Hematopoietic multipotent progenitor cell treated with erythropoietin and hydrocortisone succinate and interleukin-3 and kit ligand, for 17 days (in vitro differentiated cells): ENCODE measurements around the gene ROBO4.

Experiments
- DNase-seq: peaks from one replicate; pipeline ENCODE4 v3.0.0-alpha.2; 2015; ENCODE audit warnings: low spot score

ROBO4 gene

GRCh38 chr11:124841201-124841600 is 56.5 kb downstream of the ROBO4 start:
- no peak for DNase-seq

DNA sequence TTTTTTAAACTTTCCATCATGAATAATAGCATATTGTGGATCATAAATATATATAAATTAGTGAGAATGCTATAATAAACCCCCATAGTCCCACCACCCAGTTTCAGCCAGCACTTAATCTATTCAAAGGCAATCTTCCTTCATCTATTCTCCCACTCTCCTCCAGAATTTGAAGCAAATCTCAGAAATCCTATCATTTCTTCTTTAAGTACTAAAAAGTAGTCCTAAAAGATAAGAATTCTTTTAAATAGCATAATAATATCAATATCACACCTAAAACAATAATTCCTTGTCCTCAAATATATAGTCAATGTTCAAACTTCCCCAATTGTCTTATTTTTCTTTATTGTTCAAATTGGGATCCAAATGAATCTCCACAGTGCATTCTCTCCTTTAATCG is 57.0 kb downstream of the ROBO4 start:
- DNase-seq = no peak

DNA sequence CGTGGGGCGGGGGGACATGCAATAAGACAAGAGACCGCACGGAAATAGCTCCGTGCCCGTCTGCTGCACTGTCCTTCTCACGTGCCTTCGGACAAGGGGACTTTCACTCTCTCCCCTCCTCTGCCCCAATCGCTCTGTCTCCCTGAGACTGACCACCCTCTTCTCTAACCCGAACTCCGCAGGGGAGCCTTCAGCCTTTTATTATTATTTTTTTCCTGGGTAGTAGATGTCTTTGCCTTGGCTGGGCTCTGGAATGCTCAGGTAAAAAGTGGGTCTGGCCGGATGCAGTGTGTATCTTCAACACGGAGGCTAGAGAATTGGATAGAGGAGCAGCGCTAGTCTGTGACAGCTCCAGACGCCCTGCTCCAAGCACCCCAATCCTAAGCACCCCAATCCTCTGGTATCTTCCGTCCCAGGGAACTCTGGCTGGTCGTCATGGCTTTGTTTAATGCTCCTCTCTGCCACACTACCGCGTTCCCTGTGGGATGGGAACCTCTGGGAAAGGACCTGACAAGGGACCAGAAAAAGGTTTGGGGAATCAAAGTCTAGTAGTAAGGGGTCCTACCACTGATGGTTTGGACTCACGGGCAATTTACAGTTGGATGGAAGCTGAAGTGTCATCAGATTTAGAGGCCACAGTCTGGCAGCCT is 57.6 kb downstream of the ROBO4 start:
- DNase-seq = no peak

- no peak for DNase-seq
Measured at GRCh38 chr11:124839128-124839971, 58.3 kb downstream of the ROBO4 start.

GRCh38 chr11:124838805-124839127 is 58.9 kb downstream of the ROBO4 start:
- DNase-seq = no peak

DNA sequence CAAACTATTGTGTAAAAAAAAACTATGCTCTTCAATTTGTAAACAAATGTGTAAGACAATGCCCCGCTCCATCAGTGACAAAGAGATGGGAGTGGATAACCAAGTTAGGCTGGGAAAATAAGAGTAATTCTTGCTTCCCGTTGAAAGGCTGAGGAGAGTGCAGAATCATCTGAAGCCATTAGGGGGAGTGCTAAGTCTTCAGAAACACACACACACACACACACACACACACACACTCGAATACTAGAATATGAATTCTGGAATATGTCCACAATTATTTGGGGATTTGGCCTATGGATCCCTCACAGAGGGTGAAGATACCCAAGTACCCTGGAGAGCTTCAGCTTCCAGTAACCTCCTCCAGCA is 60.2 kb downstream of the ROBO4 start:
- no peak for DNase-seq

DNA sequence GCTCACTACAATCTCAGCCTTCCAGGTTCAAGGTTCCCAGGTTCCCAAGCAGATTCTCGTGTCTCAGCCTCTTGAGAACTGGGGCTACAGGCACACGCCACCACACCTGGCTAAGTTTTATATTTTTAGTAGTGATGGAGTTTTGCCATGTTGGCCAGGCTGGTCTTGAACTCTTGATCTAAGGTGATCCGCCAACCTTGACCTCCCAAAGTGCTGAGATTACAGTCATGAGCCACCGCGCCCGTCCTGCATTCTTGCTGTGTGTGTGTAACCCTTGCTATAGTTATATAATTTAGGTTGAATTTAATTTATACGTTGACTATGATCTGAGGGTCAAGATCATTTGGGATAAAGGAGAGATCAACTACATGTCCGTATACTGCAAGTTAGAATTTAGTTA is 61.7 kb downstream of the ROBO4 start:
- DNase-seq = no peak

- DNase-seq = no peak
Measured at GRCh38 chr11:124834526-124835180, 63.0 kb downstream of the ROBO4 start.
